HepG2 (cell line): ENCODE measurements around the gene RUSC1. TPM values are rescaled to one million over a fixed set of nuclear protein-coding genes. Genes with fewer than 3 reads are reported as not detected.

Experiments used
- AGO1 ChIP-seq: fragments of 200-400 bp; formaldehyde crosslinking; IDR thresholded peaks from 2 replicates; pipeline ENCODE4 v1.6.1; 2017; ENCODE audit warnings: mild to moderate bottlenecking, low read depth, low read length, moderate library complexity; ENCODE audit not compliant: poor library complexity, severe bottlenecking
- CBX1 ChIP-seq: IDR thresholded peaks from one replicate; pipeline ENCODE4 v1.6.1; 2016; ENCODE audit warnings: antibody characterized with exemption, low read depth
- CTCF ChIP-seq: sonication (generic); formaldehyde crosslinking; IDR thresholded peaks from 2 replicates; pipeline ENCODE4 v1.5.0; 2020; ENCODE audit warnings: mild to moderate bottlenecking, missing genetic modification reagents, moderate library complexity
- GATAD2A ChIP-seq: IDR thresholded peaks from 2 replicates; pipeline ENCODE4 v1.6.1; 2016
- GLMP ChIP-seq: sonication (generic); formaldehyde crosslinking; IDR thresholded peaks from 2 replicates; pipeline ENCODE4 v1.9.0; 2021; ENCODE audit warnings: missing genetic modification reagents, mild to moderate bottlenecking, borderline replicate concordance
- MAX ChIP-seq: IDR thresholded peaks from 2 replicates; pipeline ENCODE4 v1.6.1; 2012; ENCODE audit warnings: inconsistent platforms
- SIN3A ChIP-seq: IDR thresholded peaks from 2 replicates; pipeline ENCODE4 v1.6.1; 2011; ENCODE audit warnings: low read depth, mild to moderate bottlenecking, control low read depth, low read length, borderline replicate concordance
- TFDP2 ChIP-seq: sonication (generic); formaldehyde crosslinking; IDR thresholded peaks from 2 replicates; pipeline ENCODE4 v1.4.0; 2020; ENCODE audit warnings: missing genetic modification reagents
- ZBED4 ChIP-seq: sonication (generic); formaldehyde crosslinking; IDR thresholded peaks from 2 replicates; pipeline ENCODE4 v1.4.0; 2020; ENCODE audit warnings: missing genetic modification reagents, borderline replicate concordance
- ZBTB37 ChIP-seq: sonication (generic); formaldehyde crosslinking; IDR thresholded peaks from 2 replicates; pipeline ENCODE4 v1.4.0; 2020; ENCODE audit warnings: mild to moderate bottlenecking, missing genetic modification reagents
- ZBTB7B ChIP-seq: sonication (generic); formaldehyde crosslinking; IDR thresholded peaks from 2 replicates; pipeline ENCODE4 v1.4.0; 2020; ENCODE audit warnings: missing genetic modification reagents
- ZNF205 ChIP-seq: IDR thresholded peaks from 2 replicates; pipeline ENCODE4 v1.6.1; 2018; ENCODE audit warnings: missing biosample characterization, missing genetic modification reagents
- ZNF574 ChIP-seq: sonication (generic); formaldehyde crosslinking; IDR thresholded peaks from 2 replicates; pipeline ENCODE4 v1.4.0; 2020; ENCODE audit warnings: missing genetic modification reagents
- polyA plus RNA-seq, 8 experiments: library from polyadenylated mRNA; depleted of rRNA in 3 of 8; stranded (reverse) in 7 of 8; unstranded in 1 of 8; fragments of >200 nt; fragmentation: Illumina TruSeq in 4 of 8; extraction: Trizol in 4 of 8; gene quantifications; 2 replicates each; pipeline versions ENCODE4 v1.2.1 to v1.2.3, GENCODE V29; 2011 to 2016; ENCODE audit warnings: low read depth in 4 of 8, missing spikeins in 1 of 8, mixed read lengths in 1 of 8; ENCODE audit not compliant: insufficient read depth in 1 of 8
- total RNA-seq, 5 experiments: library from RNA; depleted of rRNA; stranded (reverse); fragments of >200 nt; fragmentation: Illumina TruSeq; extraction: Trizol; gene quantifications; 2 replicates each; pipeline ENCODE4 v1.2.3, GENCODE V29; 2016; ENCODE audit warnings: low read depth in 1 of 5

The RUSC1 gene
- total and polyA plus RNA-seq, 2 of the 13 experiments (the other 11 are each of a cell fraction or from before 2014, with no cell fraction given): 18.7 to 20.4 TPM

- TF ChIP-seq AGO1: peak; percentile 69
- peak; percentile 67 for TF ChIP-seq CBX1
- TF ChIP-seq GLMP (CRISPR knock-in tag): no peak
- peak; percentile 92 for TF ChIP-seq CTCF (CRISPR knock-in tag)
- TF ChIP-seq ZBTB7B: peak; percentile 50; the same call in 1 of the 2 replicates
- TF ChIP-seq ZBED4 (CRISPR knock-in tag): peak; percentile 69; the same call in 1 of the 2 replicates
- peak; percentile 45; the same call in 1 of the 2 replicates for TF ChIP-seq MAX
- TF ChIP-seq TFDP2 (CRISPR knock-in tag): peak; percentile 75
- TF ChIP-seq SIN3A: no peak
- TF ChIP-seq GATAD2A (CRISPR knock-in tag): peak; percentile 58; the same call in 1 of the 2 replicates
- no peak for TF ChIP-seq ZBTB37 (CRISPR knock-in tag)
- peak; percentile 64 for TF ChIP-seq ZNF574 (CRISPR knock-in tag)
- TF ChIP-seq ZNF205: peak; percentile 55; the same call in 1 of the 2 replicates
Measured at GRCh38 chr1:155322953-155323728, 2.4 kb downstream of the RUSC1 start (continued).
